Mesodermal cell (in vitro differentiated cells): ENCODE measurements around the gene MRPL37.

Source experiments
- H3K27ac ChIP-seq: 2 replicates; pipeline ENCODE4 v1.7.0; 2013; ENCODE audit warnings: mild to moderate bottlenecking, low read depth, low read length, moderate library complexity; ENCODE audit not compliant: severe bottlenecking
- H3K36me3 ChIP-seq: 2 replicates; pipeline ENCODE4 v1.7.1; 2013; ENCODE audit warnings: mild to moderate bottlenecking, low read length, moderate library complexity; ENCODE audit not compliant: control insufficient read depth, insufficient read depth
- H3K4me1 ChIP-seq: one replicate; pipeline ENCODE4 v1.7.1; 2013; ENCODE audit warnings: mild to moderate bottlenecking, low read length; ENCODE audit not compliant: insufficient read depth, control insufficient read depth, poor library complexity, severe bottlenecking
- H3K4me3 ChIP-seq: 2 replicates; pipeline ENCODE4 v1.7.0; 2013; ENCODE audit warnings: low read length, control low read depth, mild to moderate bottlenecking; ENCODE audit not compliant: insufficient read depth, poor library complexity, severe bottlenecking; ENCODE audit errors: extremely low read depth
- H3K9me3 ChIP-seq: 2 replicates; pipeline ENCODE4 v1.7.1; 2013; ENCODE audit warnings: mild to moderate bottlenecking, low read length, moderate library complexity; ENCODE audit not compliant: control insufficient read depth
- WGBS, 2 experiments: methylation state at CpG; one replicate each; pipeline ENCODE4 v1.1.5; 2013; ENCODE audit warnings: missing lambda C conversion rate in 2 of 2; ENCODE audit not compliant: insufficient coverage in 2 of 2; 5-methylcytosine and 5-hydroxymethylcytosine counted together

MRPL37 gene

DNA sequence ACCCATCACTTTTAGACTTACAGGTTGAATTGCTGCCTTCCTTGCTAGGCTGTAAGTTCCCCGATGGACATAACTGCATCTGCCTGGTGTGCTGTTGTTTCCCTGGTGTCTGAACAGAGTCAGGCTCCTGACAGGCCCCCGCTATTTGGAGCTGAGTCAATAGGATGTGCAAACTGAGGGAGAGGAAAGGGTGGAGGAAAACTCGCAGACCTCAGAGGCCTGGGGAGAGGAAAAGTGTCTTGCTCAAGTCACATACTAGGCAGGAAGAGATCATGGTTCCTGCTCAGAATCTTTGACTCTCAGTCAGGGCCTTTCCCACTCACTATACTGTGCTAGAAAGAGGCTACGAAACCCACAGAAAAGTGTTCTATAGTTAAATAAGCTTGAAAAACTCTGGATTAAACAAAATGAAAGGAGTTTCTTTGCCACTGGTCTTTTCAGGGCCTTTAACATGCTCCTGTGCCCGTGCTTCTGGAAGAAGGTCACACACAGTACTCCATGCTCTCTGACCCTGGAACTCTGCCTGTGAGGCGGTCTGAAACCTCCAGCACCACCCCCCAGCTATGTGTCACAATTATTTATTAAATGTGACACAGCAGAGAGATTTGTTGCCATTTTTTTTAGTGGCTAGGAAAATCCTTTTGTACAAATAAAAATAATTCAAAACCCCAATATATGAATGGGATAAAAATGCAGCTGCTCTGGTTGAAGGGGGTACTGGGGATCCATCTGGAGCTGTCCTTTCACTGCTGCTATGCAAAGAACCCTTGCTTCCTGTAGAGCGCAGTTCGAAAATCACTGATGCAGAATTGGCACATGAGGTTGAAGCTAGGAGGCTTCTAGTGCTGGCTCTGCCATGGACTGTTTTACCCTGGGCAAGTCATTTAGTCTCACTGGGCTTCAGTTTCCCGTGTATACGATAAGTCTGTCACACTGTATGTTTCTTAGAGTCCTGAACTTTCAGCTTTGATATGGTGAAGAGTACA lies 27.1 kb upstream of the MRPL37 start:
- H3K9me3 ChIP-seq = no peaks in the 10 kb centered on the region
- no peak overlapping the region for H3K4me3 ChIP-seq
- peaks cover 12% of the 10 kb centered on the region for H3K4me1 ChIP-seq
- H3K27ac ChIP-seq = peak overlapping the region; percentile 78
- no peaks in the 10 kb centered on the region for H3K36me3 ChIP-seq
- 92 to 95% methylated on average over 3 to 4 of the region's 10 CpGs for WGBS, 2 experiments

GRCh38 chr1:54173681-54174080 lies 26.3 kb upstream of the MRPL37 start:
- WGBS, 2 experiments = 90 to 94% methylated on average over 5 to 7 of the region's 9 CpGs
- Histone ChIP-seq H3K4me1 (peaks cover 12% of the 10 kb centered on the region), H3K36me3 (no peaks in the 10 kb centered on the region), H3K9me3 (no peaks in the 10 kb centered on the region), H3K4me3 (no peak overlapping the region), H3K27ac (no peak overlapping the region)

DNA sequence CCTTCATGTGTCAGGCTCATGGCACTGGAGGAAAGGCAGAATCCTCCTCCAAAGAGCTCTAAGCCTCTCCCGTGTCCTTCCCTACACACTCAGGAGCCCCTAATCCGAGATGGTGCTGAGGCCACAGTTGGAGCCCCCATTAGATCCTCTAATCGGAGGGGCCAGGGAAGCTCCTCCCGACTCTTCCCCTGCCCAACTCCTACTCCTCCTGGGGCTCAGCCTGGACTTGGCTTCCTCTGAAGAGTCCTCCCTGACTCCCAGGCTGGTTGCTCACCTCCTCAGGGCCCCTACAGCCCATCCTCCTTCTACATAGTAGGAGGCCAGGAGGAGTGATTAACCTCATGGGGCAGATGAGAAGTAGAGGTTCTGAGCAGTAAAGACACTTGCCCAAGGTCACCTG lies 25.9 kb upstream of the MRPL37 start:
- 94 to 100% methylated on average over 2 to 3 of the region's 4 CpGs for WGBS, 2 experiments
- no peaks in the 10 kb centered on the region for H3K36me3 ChIP-seq
- no peaks in the 10 kb centered on the region for H3K9me3 ChIP-seq
- H3K4me3 ChIP-seq = no peak overlapping the region
- peaks cover 12% of the 10 kb centered on the region for H3K4me1 ChIP-seq
- H3K27ac ChIP-seq = no peak overlapping the region

GRCh38 chr1:54176621-54177327 lies 23.2 kb upstream of the MRPL37 start:
- WGBS, 2 experiments = 88 to 100% methylated on average over 5 to 6 of the region's 6 CpGs
- Histone ChIP-seq H3K27ac (no peak overlapping the region), H3K4me3 (no peak overlapping the region), H3K36me3 (no peaks in the 10 kb centered on the region), H3K4me1 (peaks cover 12% of the 10 kb centered on the region), H3K9me3 (no peaks in the 10 kb centered on the region)

GRCh38 chr1:54177726-54178125 lies 22.2 kb upstream of the MRPL37 start:
- peaks cover 5% of the 10 kb centered on the region for H3K4me1 ChIP-seq
- H3K36me3 ChIP-seq = no peaks in the 10 kb centered on the region
- WGBS, 2 experiments = 89 to 100% methylated on average over 2 to 8 of the region's 8 CpGs
- no peak overlapping the region for H3K27ac ChIP-seq
- no peaks in the 10 kb centered on the region for H3K9me3 ChIP-seq
- H3K4me3 ChIP-seq = no peak overlapping the region

DNA sequence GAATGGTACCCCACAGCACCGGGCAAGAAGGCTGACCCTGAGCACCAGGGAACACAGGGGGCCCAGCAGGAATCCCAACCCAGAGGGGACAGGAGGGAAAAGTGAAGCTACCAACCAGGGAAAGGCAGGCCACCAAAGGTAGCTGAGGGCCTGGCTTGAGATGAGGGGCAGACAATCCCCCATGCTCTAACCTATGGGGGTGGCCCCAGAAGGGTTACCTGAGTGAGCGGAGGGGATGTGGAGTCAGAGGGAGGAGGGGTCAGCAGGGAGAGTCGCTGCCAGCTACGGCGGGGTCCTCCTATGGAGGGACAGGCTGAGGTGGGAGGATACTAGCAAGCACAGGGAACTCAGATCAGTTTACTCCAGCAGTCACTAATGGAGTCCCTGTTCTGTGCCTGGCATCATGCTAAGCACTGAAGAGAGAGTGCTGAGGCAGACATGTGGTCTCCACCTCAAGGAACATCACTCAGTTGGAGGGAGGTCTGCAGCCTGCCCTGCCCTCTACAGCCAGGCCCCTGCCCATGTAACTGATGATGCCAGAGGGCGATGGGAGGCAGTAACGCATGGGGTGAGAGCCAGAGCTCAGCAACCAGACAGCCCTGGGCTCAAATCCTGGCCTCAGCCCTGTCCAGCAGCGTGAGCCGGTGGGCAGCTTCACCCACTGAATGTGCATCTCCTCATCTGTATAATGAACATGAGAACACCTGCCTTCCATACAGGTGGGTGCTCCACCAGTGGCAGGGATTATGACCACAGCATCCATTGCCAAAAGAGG lies 21.5 kb upstream of the MRPL37 start:
- H3K36me3 ChIP-seq = no peaks in the 10 kb centered on the region
- no peak overlapping the region for H3K4me3 ChIP-seq
- 83 to 96% methylated on average over 8 to 9 of the region's 9 CpGs for WGBS, 2 experiments
- no peaks in the 10 kb centered on the region for H3K9me3 ChIP-seq
- H3K27ac ChIP-seq = no peak overlapping the region
- no peaks in the 10 kb centered on the region for H3K4me1 ChIP-seq

GRCh38 chr1:54180701-54181360 lies 19.1 kb upstream of the MRPL37 start:
- no peak overlapping the region for H3K27ac ChIP-seq
- H3K36me3 ChIP-seq = no peaks in the 10 kb centered on the region
- 80 to 82% methylated on average over 3 of the region's 5 CpGs for WGBS, 2 experiments

GRCh38 chr1:54186056-54186455 lies 13.9 kb upstream of the MRPL37 start:
- Histone ChIP-seq H3K27ac (no peak overlapping the region), H3K9me3 (no peaks in the 10 kb centered on the region), H3K4me1 (no peaks in the 10 kb centered on the region), H3K4me3 (no peak overlapping the region), H3K36me3 (no peaks in the 10 kb centered on the region)
- WGBS, 2 experiments = 80 to 100% methylated on average over 1 to 3 of the region's 3 CpGs

More at GRCh38 chr1:54180701-54181360, 19.1 kb upstream of the MRPL37 start:
- Histone ChIP-seq H3K4me1 (no peaks in the 10 kb centered on the region), H3K9me3 (no peaks in the 10 kb centered on the region), H3K4me3 (no peak overlapping the region)

GRCh38 chr1:54188291-54188690 lies 11.7 kb upstream of the MRPL37 start:
- no CpG with 5 or more reads among the region's 1 CpG for WGBS, 2 experiments
- Histone ChIP-seq H3K36me3 (no peaks in the 10 kb centered on the region), H3K4me1 (no peaks in the 10 kb centered on the region), H3K9me3 (no peaks in the 10 kb centered on the region), H3K27ac (no peak overlapping the region), H3K4me3 (no peak overlapping the region)

GRCh38 chr1:54190526-54190925 lies 9.4 kb upstream of the MRPL37 start:
- Histone ChIP-seq H3K9me3 (no peaks in the 10 kb centered on the region), H3K36me3 (no peaks in the 10 kb centered on the region), H3K4me3 (no peak overlapping the region), H3K27ac (no peak overlapping the region), H3K4me1 (no peaks in the 10 kb centered on the region)
- WGBS, 2 experiments = 89 to 97% methylated on average over 9 of the region's 9 CpGs
